Vein endothelial cell (primary cell): ENCODE measurements around the gene SPATA31E1. TPM values are rescaled to one million over a fixed set of nuclear protein-coding genes. Genes with fewer than 3 reads are reported as not detected.

Experiments used
- total RNA-seq: library from RNA; depleted of rRNA; stranded (reverse); fragments of >200 nt; gene quantifications from 2 replicates; pipeline ENCODE4 v1.2.3, GENCODE V29; 2012

SPATA31E1 gene
- total RNA-seq = not detected in 2 replicates

GRCh38 chr9:87882627-87883026, at the start of gene SPATA31E1:
SPATA31E1 (plus strand) TSS chr9:87882877; CDS start chr9:87882892, 15 bp downstream.

GRCh38 chr9:87917662-87918061, 35.0 kb downstream of the SPATA31E1 start, which contains the start of gene SPATA31C1:
SPATA31C1 (plus strand) TSS chr9:87917962.

Other genes with a start within 250 kb of the SPATA31E1 start
- 66.3 and 99.1 TPM in 2 replicates for gene CTSL, start 156.8 kb upstream of the SPATA31E1 start, total RNA-seq
- gene SPATA31C1, start 35.1 kb downstream of the SPATA31E1 start, total RNA-seq = not detected in 2 replicates
- 0.67 and 0.98 TPM in 2 replicates for gene CDK20, start 91.7 kb downstream of the SPATA31E1 start, total RNA-seq